ENCODE data around the gene HMCN2. TPM values are rescaled to one million over a fixed set of nuclear protein-coding genes. Genes with fewer than 3 reads are reported as not detected.

HMCN2 gene
- total RNA-seq, 8 experiments from 2014 or later, result 0.54 to 2.1 (median 0.79) TPM

GRCh38 chr9:130311408-130312140 lies 46.0 kb downstream of the HMCN2 start:
- peaks cover 7 to 8% of the 10 kb centered on the region in 2 donors for H3K4me1 ChIP-seq (replicated peaks in 1 of 2)
- in situ Hi-C loops (cut with MboI; ENCODE audit: low pct_unique_long_range_greater_than_20kb in 2 of 9, low sequenced_read_pairs in 9 of 9, unreplicated experiment in 9 of 9), result no loop called here
- H3K4me3 ChIP-seq, result no peak overlapping the region
- no peak for ATAC-seq (replicated peaks in 6 of 8)
- WGBS, 10 experiments, result 0 to 100% (median 80%) methylated on average over 1 to 12 of the region's 14 CpGs; no CpG with 5 or more reads in 3 of the 10 experiments
- no peak overlapping the region for H3K27ac ChIP-seq

- ATAC-seq (replicated peaks in 6 of 8), result no peak
- in situ Hi-C loops (cut with MboI; ENCODE audit: low pct_unique_long_range_greater_than_20kb in 2 of 9, low sequenced_read_pairs in 9 of 9, unreplicated experiment in 9 of 9), result no loop called here
- H3K27ac ChIP-seq, result no peak overlapping the region
- H3K4me3 ChIP-seq, result no peak overlapping the region
- 0 to 96% (median 71%) methylated on average over 1 to 5 of the region's 16 CpGs; no CpG with 5 or more reads in 1 of the 10 experiments for WGBS, 10 experiments
- H3K4me1 ChIP-seq (replicated peaks in 1 of 2), result peaks cover 10 to 15% of the 10 kb centered on the region in 2 donors
These were observed 47.7 kb downstream of the HMCN2 start for GRCh38 chr9:130313103-130313858.

DNA sequence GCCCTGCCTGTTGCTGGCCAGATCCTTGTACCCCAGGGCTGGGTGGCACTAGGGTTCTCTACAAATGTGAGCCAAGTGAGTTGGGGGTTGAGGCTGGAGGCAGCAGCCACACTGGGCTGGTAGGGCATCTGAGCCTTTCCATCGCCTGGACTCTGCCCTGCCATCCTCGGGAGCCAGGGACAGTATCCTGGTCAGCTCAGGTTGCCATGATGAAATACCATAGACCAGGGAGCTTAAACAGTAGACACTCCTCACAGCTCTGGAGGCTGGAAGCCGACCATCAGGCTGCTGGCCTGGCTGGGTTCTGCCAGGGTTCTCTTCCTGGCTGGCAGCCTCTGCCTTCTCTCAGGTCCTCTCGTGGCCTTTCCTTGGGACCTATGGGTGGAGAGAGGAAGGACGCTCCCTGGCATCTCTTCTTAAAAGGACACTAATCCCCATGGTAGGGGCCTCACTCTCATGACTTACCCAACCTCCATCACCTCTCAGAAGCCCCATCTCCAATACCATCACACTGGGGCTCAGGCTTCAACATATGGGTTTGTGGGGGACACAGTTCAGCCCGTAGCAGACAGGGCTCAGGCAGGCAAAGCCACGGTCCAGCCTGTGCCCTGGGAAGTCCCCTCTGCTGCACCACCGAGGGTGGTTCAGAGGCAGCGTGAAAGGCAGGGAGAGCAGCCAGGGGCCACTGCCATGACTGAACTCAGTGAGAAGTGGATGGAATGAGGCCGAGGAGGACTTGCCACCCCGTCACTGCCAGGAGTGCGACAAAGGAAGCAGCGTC lies 50.1 kb downstream of the HMCN2 start:
- Histone ChIP-seq H3K4me3 (no peak overlapping the region), H3K27ac (no peak overlapping the region), H3K4me1 (replicated peaks in 1 of 2) (peaks cover 9 to 13% of the 10 kb centered on the region in 2 donors)
- 40 to 100% (median 93%) methylated on average over 1 to 4 of the region's 13 CpGs; no CpG with 5 or more reads in 5 of the 10 experiments for WGBS, 10 experiments
- ATAC-seq (replicated peaks in 6 of 8), result peak in 3 of 8 experiments; percentile 1 to 13 (median 6)
- in situ Hi-C loops (cut with MboI; ENCODE audit: low pct_unique_long_range_greater_than_20kb in 2 of 9, low sequenced_read_pairs in 9 of 9, unreplicated experiment in 9 of 9), result no loop called here

GRCh38 chr9:130316430-130316829 lies 50.9 kb downstream of the HMCN2 start:
- no peak overlapping the region for H3K27ac ChIP-seq
- 35 to 100% (median 70%) methylated on average over 1 to 2 of the region's 8 CpGs; no CpG with 5 or more reads in 6 of the 10 experiments for WGBS, 10 experiments
- no peak overlapping the region for H3K4me3 ChIP-seq
- in situ Hi-C loops (cut with MboI; ENCODE audit: low pct_unique_long_range_greater_than_20kb in 2 of 9, low sequenced_read_pairs in 9 of 9, unreplicated experiment in 9 of 9), result no loop called here
- peaks cover 9 to 20% of the 10 kb centered on the region in 2 donors for H3K4me1 ChIP-seq (replicated peaks in 1 of 2)
- ATAC-seq (replicated peaks in 6 of 8), result peak in 4 of 8 experiments; percentile 49 to 57 (median 54)

- in situ Hi-C loops (cut with MboI; ENCODE audit: low pct_unique_long_range_greater_than_20kb in 2 of 9, low sequenced_read_pairs in 9 of 9, unreplicated experiment in 9 of 9), result no loop called here
- ATAC-seq (replicated peaks in 6 of 8), result no peak
- peaks cover 15 to 35% of the 10 kb centered on the region in 2 donors for H3K4me1 ChIP-seq (replicated peaks in 1 of 2)
- WGBS, 10 experiments, result 50 to 90% methylated on average over 2 of the region's 19 CpGs; no CpG with 5 or more reads in 8 of the 10 experiments
- no peak overlapping the region for H3K4me3 ChIP-seq
- H3K27ac ChIP-seq, result no peak overlapping the region
These were observed 53.7 kb downstream of the HMCN2 start for GRCh38 chr9:130319300-130319699.

- H3K4me1 ChIP-seq (replicated peaks in 1 of 2), result peaks cover 15 to 35% of the 10 kb centered on the region in 2 donors
- WGBS, 10 experiments, result 70 to 100% (median 90%) methylated on average over 1 to 4 of the region's 17 CpGs; no CpG with 5 or more reads in 5 of the 10 experiments
- H3K27ac ChIP-seq, result no peak overlapping the region
- ATAC-seq (replicated peaks in 6 of 8), result no peak
- H3K4me3 ChIP-seq, result no peak overlapping the region
- in situ Hi-C loops (cut with MboI; ENCODE audit: low pct_unique_long_range_greater_than_20kb in 2 of 9, low sequenced_read_pairs in 9 of 9, unreplicated experiment in 9 of 9), result no loop called here
These were observed 54.6 kb downstream of the HMCN2 start for GRCh38 chr9:130319944-130320712.

- Histone ChIP-seq H3K4me3 (no peak overlapping the region), H3K4me1 (replicated peaks in 1 of 2) (peaks cover 18 to 40% of the 10 kb centered on the region in 2 donors), H3K27ac (no peak overlapping the region)
- ATAC-seq (replicated peaks in 6 of 8), result peak in 6 of 8 experiments; percentile 13 to 92 (median 38)
- 57 to 100% (median 83%) methylated on average over 6 to 11 of the region's 29 CpGs; no CpG with 5 or more reads in 5 of the 10 experiments for WGBS, 10 experiments
- in situ Hi-C loops (cut with MboI; ENCODE audit: low pct_unique_long_range_greater_than_20kb in 2 of 9, low sequenced_read_pairs in 9 of 9, unreplicated experiment in 9 of 9), result no loop called here
These were observed 55.3 kb downstream of the HMCN2 start for GRCh38 chr9:130320723-130321481.

DNA sequence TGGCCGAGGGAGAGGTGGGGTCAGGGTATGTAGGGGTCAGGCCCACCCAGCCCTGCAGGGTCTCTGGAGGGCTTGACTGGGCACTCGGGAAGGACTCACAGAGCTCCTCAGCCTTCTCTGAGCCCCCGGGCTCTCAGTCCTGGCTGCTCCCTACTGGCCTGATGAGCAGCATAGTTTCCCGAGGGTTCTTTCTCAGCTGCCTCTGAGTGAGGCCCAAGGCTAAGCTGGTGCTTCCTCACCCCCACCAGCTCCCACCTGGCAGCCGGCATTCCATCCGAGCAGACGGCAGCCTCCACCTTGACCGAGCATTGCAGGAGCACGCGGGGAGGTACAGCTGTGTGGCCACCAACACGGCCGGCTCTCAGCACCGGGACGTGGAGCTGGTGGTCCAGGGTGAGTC lies 56.0 kb downstream of the HMCN2 start:
- ATAC-seq (replicated peaks in 6 of 8), result no peak
- in situ Hi-C loops (cut with MboI; ENCODE audit: low pct_unique_long_range_greater_than_20kb in 2 of 9, low sequenced_read_pairs in 9 of 9, unreplicated experiment in 9 of 9), result no loop called here
- 60 to 80% methylated on average over 2 of the region's 14 CpGs; no CpG with 5 or more reads in 8 of the 10 experiments for WGBS, 10 experiments
- no peak overlapping the region for H3K27ac ChIP-seq
- H3K4me1 ChIP-seq (replicated peaks in 1 of 2), result peaks cover 23 to 46% of the 10 kb centered on the region in 2 donors
- H3K4me3 ChIP-seq, result no peak overlapping the region

DNA sequence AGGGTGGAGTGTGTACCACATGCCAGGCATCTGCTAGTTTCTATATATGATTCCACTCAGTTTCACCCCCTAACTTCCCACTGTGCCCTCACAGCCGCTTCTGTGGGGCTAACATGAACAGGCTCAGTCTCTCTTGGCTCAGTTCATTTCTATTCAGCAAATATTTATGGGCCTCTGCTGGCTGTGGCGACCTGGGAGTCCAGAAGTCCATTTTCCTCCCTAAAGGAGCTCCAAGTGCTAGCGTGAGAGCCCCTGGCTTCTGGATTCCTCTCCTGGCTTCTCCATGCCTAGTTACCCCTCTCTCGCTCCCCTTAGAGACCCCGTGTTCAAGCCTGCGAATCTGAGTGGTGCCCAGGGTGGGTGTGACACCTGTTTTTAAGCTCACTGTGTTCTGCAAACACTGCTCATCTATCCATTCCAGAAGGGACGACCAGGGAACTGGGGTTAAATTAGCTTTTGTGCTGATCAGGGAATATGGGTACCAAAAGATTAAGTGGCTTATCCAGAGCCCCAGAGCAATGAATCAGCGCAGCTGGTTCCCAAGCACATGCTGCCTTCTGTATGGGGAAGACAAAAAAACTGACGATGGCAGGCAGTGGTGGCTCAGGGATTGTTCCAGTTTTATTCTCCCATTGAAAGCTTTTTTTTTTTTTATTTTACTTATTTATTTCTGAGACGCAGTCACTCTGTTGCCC lies 57.6 kb downstream of the HMCN2 start:
- in situ Hi-C loops (cut with MboI; ENCODE audit: low pct_unique_long_range_greater_than_20kb in 2 of 9, low sequenced_read_pairs in 9 of 9, unreplicated experiment in 9 of 9), result no loop called here
- WGBS, 10 experiments, result 20 to 63% (median 45%) methylated on average over 2 to 9 of the region's 10 CpGs; no CpG with 5 or more reads in 2 of the 10 experiments
- Histone ChIP-seq H3K4me1 (replicated peaks in 1 of 2) (peaks cover 32 to 60% of the 10 kb centered on the region in 2 donors), H3K4me3 (no peak overlapping the region), H3K27ac (no peak overlapping the region)
- peak in 1 of 8 experiments; percentile 5 for ATAC-seq (replicated peaks in 6 of 8)

DNA sequence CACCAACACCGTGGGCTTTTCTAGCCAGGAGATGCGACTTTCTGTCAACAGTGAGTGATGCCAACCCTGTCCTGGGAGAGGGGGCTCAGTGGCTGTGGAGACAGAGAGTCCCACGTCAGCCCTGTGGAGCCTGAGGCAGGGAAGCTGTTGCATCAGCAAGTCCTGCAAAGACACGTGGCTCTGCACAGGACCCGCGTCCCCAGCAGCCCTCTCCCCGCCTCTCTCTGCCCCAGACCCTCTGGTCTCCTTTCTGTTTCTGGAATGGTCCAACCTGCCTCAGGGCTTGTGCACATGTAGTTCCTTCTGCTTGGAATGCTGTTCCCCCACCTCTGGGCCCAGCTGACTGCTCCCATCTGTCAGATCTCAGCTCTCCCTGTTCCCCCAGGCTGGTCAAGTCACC lies 60.4 kb downstream of the HMCN2 start:
- 0 to 100% (median 86%) methylated on average over 1 to 2 of the region's 7 CpGs; no CpG with 5 or more reads in 6 of the 10 experiments for WGBS, 10 experiments
- H3K4me3 ChIP-seq, result no peak overlapping the region
- peaks cover 48 to 65% of the 10 kb centered on the region in 2 donors for H3K4me1 ChIP-seq (replicated peaks in 1 of 2)
- peak in 3 of 8 experiments; percentile 15 to 47 (median 29) for ATAC-seq (replicated peaks in 6 of 8)
- H3K27ac ChIP-seq, result no peak overlapping the region
- in situ Hi-C loops (cut with MboI; ENCODE audit: low pct_unique_long_range_greater_than_20kb in 2 of 9, low sequenced_read_pairs in 9 of 9, unreplicated experiment in 9 of 9), result loop anchor here in 2 of 9 experiments (25.0 kb wide), 1 partner anchor 214 kb away; no protein-coding TSS in a partner anchor
